NCI-H1436 treated with DMSO at 0.1 percent for 48 hours (cell line): Measurements from ENCODE around the gene PRR35.

Experiments used
- DNase-seq: peaks from one replicate; lab custom pipeline; 2025; lab: John Stamatoyannopoulos, UW

The PRR35 gene

GRCh38 chr16:560204-560700 lies at the start of gene PRR35:
PRR35 (plus strand) TSS chr16:560394; CDS start chr16:563295, 2,901 bp downstream.
- no peak for DNase-seq

- no peak for DNase-seq
These were observed 47.4 kb upstream of the PRR35 start for GRCh38 chr16:512802-513201.

- no peak for DNase-seq
These were observed 46.2 kb upstream of the PRR35 start for GRCh38 chr16:513950-514349.

- no peak for DNase-seq
These were observed 44.8 kb upstream of the PRR35 start for GRCh38 chr16:515175-515938.

GRCh38 chr16:515939-516226 lies 44.3 kb upstream of the PRR35 start:
- no peak for DNase-seq

- no peak for DNase-seq
These were observed 43.9 kb upstream of the PRR35 start for GRCh38 chr16:516301-516700.

- no peak for DNase-seq
These were observed 41.3 kb upstream of the PRR35 start for GRCh38 chr16:518858-519257.

- DNase-seq = no peak
These were observed 40.8 kb upstream of the PRR35 start for GRCh38 chr16:519425-519824.

- no peak for DNase-seq
These were observed 40.1 kb upstream of the PRR35 start for GRCh38 chr16:519841-520687.

- DNase-seq = no peak
These were observed 39.3 kb upstream of the PRR35 start for GRCh38 chr16:520847-521246.

GRCh38 chr16:521381-522210 lies 38.6 kb upstream of the PRR35 start:
- DNase-seq = no peak

- no peak for DNase-seq
These were observed 37.7 kb upstream of the PRR35 start for GRCh38 chr16:522320-523096.

GRCh38 chr16:523097-523741 lies 37.0 kb upstream of the PRR35 start:
- no peak for DNase-seq

GRCh38 chr16:524274-525040 lies 35.7 kb upstream of the PRR35 start:
- DNase-seq = no peak

GRCh38 chr16:525123-525519 lies 35.1 kb upstream of the PRR35 start:
- DNase-seq = no peak

GRCh38 chr16:525520-526180 lies 34.5 kb upstream of the PRR35 start:
- no peak for DNase-seq

- DNase-seq = no peak
These were observed 33.8 kb upstream of the PRR35 start for GRCh38 chr16:526181-527014.

- DNase-seq = peak; percentile 56
These were observed 32.9 kb upstream of the PRR35 start, which contains the start of gene CAPN15 for GRCh38 chr16:527015-527903. CAPN15 (plus strand) TSS chr16:527712; CDS start chr16:546839, 19,127 bp downstream.
